Stimulated activated CD4-positive, alpha-beta T cell treated with anti-CD3 and anti-CD28 coated beads, Interleukin-1b, Interleukin-23, amount 100 ng/mL, for 48 hours (primary cell): Measurements from ENCODE around the gene TK2.
"Not testable (repeated sequence)": the region's sequence is repeated elsewhere in the genome, so short reads cannot be mapped to it uniquely, and the experiment has no call there.

ENCODE experiments used
- DNase-seq: peaks from one replicate; pipeline ENCODE4 v3.0.0-alpha.2; 2020

TK2 gene

DNA sequence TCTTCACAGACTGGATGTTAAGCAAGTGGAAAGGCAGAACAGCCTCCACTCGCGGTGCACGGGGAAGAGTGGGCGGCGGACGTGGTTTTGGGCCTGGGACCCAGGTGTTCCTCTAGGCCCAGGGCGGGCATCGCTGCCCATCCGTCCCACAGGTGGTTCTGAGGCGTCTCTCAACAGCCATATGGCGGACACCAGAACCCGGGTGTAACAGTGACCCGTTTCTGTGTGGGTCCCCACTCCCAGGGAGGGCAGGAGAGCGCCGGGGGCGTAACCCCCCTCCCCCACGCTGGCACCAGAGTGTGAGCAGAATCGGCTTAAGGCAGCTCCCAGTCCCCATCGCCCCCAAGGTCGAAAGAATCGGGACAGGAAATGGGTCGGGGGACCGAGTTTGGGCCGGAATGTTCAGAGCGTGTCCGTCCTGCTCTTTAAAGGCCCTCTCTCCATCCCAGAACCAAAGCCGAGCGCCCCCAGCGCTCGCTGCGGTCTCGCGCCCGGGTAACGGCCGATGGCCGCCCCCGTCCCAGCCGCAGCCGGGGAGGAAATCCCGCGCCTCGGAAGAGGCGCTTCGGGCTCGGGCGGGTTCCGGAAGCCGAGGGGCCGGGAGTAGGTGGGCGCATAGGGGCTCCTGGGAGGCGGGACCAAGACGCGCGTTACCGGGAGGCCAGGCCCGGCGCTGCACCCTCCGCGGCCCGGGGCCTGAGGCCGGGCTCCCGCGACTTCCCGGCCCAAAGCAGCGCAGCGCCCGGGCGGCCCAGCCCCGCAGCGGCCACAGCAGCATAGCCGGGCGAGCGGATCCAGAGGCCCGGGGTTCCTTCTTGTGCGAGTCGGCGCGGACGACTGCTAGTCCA lies at the start of gene TK2:
Gene TK2, minus strand, starts transcription at position 839 of the 848 bp plus-strand sequence. Its CDS starts 61 bp downstream, at position 778.
- DNase-seq = peak; percentile 67

DNA sequence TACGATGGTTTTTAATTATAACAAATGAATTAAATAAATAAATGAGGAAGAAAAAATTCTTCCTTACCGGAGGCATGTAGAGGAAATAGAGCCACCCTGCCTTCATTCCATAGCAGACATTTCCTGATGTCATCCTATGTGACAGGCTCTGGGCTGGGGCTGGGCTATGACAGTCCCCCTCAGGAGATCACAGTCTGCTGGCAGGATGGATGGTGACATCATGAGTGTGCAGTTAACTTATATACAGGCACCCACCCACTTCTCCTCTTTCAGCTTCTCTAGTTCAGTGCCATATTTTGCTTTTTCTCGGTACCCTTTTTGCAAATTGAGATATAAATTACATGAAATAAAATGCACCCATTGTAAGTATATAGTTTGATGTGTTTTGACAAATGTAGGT lies 48.2 kb upstream of the TK2 start:
- no peak for DNase-seq

DNA sequence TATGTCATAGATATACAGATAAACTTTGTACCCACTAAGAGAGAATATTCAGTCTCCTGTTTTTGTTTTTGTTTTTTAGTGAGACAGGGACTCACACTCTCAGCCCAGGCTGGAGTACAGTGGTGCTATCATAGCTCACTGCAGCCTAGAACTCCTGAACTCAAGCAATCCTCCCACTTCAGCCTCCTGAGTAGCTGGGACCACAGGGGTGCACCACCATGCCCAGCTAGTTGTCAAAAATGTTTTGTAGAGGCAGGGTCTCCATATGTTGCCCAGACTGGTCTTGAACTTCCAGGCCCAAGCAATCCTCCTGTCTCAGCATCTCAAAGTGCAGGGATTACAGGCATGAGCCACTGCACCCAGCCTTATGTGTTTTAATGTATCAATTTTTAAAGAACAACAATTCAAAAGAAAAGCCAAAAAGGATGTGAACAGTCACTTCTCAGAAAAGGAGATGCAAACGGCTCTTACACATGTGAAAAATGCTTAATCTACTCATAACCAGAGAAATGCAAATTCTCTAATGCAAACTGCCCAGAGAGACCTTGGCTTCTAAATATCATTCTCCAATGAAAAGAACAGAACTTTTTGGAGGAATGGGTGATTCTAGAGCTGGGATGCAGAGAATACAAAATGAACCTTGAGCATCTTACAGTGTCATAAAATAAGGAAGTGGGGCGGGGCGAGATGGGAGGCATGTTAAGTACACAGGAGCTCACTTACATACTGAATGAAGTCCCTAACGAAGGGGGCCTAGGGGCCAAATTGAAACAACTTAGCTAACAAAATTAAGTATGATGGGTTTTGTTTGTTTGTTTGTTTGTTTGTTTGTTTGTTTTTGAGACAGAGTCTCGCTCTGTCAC lies 47.3 kb upstream of the TK2 start:
- DNase-seq = no peak

DNA sequence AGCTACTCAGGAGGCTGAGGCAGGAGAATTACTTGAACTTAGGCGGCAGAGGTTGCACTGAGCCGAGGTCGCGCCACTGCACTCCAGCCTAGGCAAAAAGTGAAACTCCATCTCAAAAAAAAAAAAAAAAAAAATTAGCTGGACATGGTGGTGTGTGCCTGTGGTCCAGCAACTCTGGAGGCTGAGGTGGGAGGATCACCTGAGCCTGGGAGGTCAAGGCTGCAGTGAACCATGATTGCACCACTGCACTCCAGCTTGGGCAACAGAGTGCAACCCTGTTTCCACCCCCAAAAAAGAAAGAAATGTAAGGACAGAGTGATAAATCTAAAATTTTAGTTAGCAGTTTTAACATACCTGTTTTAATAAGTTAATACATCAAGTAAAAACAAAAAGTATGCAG lies 46.6 kb upstream of the TK2 start:
- DNase-seq = not testable (repeated sequence)

DNA sequence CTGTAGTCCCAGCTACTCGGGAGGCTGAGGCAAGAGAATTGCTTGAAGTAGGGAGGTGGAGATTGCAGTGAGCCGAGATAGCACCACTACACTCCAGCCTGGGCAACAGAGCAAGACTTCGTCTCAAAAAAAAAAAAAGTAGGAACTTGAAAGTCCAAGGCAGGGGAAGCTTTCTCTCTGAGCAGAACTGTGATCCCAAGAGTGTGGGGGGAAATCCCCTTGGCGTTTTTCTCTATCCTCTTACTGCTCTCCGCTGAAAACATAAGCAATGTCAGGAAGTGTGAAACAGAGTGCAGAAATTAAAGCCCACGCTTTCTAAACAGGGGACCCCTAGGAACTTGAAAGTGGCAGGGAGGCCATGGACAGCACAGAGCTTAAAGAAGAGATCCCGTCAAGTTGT lies 44.8 kb upstream of the TK2 start:
- DNase-seq = no peak

DNA sequence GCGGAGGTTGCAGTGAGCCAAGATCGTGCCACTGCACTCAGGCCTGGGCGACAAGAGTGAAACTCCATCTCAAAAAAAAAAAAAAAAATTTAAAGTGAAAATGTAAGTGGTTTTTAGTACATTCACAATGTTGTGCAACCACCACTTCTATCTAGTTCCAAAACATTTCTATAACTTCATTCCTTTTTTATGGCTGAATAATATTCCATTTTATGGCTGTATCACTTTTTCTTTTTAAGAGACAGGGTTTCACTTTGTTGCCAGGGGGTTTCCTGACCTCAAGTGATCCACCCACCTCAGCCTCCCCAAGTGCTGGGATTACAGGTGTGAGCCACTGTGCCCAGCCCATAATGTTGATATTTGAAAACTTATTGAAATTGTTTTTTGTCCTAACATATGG lies 42.9 kb upstream of the TK2 start:
- no peak for DNase-seq

DNA sequence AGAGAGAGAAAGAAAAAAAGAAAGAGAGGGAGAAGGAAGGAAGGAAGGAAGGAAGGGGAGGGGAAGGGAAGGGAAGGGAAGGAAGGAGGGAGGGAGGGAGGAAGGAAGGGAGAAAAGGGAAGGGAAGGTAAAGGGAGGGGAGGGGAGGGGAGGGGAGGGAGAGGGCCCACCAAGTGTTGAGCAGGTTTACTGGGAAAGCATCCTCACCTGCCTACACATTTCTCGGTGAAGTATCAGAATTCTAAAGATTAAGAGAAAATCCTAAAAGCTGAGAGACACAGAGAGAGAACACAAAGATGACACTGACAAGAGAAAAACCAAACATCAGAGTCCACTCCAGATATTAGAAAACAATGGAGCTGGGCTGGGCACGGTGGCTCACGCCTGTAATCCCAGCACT lies 42.3 kb upstream of the TK2 start:
- DNase-seq = no peak

DNA sequence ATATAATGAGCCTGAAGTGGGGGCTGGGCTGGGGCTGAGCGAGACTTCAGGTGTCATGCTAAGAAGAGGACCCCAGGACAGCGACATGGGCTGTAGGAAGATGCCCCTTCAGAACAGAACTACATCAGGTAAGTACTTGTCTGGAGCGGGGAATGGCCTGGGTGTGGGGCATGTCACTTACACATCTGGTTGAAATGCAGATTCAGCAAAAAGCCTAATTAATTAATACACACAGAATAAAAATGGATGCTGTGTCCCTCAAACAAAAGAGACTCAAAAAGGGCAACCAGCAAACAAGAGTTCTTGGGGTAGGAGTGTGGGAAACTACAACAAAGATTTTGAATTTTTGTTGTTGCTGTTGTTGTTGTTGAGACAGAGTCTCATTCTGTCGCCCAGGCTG lies 41.1 kb upstream of the TK2 start:
- no peak for DNase-seq

DNA sequence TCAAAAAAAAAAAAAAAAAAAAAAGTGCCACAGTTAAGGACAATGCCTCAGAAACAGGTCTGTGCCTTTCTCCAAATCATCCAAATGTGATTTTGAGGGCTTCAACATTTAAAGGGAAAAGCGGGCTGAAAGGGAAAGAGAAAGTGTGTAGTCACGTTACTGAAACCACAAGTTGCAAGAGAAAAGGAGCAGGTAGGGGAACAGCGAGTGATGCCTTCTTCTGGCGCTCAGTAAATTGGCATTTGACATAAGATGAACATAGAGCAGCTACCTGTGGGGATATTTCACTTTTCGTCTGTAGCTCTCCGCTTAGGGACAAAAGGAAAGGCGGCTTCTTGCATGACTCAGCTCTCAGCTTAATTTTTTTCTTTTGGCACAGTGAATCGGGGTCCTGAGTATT lies 40.4 kb upstream of the TK2 start:
- DNase-seq = no peak

DNA sequence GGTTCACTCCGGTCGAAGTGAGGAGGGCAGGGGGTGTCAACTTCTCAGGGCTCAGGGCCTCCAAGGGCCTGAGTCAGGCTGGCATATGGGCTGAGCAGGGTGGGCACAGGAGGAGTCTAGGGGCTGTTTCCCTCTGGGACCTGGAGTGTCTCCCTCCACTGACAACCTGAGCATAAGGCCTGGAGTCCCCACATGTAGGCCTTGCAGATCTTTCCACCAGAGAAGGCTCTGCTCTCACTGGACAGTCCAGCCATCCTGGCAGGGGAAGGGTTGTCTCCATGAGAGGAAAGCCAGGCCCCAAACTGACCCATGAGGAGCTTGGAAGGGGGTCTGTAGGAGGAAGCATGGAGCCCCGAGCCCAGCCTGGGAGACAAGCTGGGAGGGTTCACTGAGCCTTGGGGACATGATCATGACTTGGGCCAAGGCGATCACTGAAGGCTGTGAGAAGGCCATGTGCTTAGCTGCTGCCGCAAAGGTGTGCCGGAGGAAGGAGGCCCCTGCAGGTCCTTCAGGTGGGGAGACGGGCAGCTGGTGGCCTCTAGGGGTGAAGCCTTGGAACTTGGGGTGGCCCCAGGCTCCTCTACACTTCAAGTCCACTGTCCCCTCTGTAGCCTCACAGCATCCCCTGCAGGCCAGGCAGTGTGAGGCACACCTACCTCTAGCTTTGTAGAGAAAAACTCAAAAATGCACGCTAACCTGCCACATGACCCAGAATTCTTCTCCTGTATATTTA lies 39.2 kb upstream of the TK2 start:
- DNase-seq = peak; percentile 75

DNA sequence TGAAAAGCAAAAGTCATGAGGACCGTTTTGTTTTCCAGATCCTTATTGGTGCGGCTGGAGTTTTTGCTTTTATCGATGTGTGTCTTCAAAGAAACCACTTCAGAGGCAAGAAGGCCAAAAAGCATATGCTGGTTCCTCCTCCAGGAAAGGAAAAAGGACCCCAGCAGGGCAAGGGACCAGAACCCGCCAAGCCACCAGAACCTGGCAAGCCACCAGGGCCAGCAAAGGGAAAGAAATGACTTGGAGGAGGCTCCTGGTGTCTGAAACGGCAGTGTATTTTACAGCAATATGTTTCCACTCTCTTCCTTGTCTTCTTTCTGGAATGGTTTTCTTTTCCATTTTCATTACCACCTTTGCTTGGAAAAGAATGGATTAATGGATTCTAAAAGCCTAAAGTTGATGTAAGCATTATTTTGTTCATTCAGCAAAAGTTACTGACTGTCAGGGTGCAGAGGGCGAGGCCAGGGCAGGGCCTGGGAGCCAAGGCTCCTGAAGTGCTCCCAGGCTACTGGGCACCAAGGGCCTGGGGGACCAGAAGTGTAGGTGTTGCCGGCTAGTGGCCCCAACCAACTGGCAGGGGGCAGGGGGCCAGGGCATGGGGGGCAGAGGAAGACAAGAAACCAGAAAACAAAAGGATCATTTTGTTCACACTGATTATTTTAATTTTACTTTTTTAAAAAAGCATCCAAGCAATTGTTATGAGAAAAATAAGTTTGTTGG lies 38.1 kb upstream of the TK2 start:
- no peak for DNase-seq

DNA sequence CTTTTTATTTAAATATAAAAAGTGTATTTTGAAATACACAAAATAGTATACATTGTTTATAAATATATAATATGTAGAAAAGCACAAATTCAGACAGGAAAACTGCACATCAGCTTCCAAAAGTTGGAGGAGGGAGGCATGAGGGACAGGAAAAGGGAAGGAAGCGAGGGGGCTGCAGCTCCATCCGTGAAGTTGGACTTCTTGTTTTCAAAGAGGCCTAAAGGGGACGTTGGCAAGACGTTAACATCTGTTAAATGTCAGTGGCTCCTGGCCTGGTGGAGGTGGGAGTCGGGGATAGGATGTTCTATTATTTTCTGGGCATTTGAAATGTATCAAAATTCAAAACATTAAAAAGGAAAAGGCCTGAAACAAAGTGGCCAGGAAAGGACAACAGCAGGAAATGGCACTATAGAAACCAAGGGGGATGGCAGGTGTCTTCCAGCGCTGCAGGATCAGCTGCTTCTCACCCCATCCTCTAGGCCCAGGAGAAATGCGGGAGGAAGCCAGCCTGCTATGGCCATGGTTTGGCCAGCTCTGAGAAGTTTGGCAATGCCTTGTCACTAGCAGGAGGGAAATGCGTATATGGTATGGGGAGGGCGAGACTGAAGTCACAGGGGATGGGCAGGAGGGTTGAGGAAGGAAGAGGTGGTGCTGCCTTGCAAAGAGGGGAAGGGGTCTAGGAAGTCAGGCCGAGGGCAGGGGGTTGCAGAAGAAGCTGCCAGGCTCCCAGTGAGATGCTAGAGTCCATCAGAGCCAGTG lies 35.7 kb upstream of the TK2 start:
- DNase-seq = no peak

DNA sequence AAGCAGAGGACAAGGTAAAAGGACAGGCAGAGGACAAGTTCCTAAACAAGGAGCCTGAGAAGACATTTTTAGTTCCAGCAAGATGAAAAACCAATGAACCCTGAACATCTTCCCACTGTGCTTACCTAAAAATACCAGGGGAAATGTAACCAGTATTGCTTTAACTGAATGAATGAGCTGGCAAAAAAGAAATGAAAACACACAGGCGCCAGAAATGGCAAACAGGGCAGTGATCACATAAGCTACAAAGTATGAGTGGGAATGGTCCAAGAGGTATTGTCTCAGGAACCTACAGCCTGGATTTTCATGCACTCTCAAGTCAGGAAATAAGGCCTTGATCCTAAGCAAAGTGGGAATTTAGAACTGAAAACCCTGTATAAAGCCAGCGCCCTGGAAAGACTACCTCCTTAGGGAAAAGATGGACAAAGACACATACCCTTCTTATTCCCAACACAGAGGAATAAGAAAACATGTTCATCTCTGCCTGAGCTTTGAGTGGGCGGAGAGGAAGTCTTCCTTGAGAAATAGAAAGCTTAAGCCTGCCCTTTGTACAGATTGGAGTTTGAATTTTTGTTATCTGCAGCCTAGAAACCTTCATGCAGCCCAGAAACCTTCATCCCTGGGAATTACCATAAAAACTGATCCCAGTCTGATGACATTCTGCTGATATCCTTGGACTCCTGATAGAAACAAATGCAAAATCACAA lies 31.5 kb upstream of the TK2 start:
- no peak for DNase-seq

DNA sequence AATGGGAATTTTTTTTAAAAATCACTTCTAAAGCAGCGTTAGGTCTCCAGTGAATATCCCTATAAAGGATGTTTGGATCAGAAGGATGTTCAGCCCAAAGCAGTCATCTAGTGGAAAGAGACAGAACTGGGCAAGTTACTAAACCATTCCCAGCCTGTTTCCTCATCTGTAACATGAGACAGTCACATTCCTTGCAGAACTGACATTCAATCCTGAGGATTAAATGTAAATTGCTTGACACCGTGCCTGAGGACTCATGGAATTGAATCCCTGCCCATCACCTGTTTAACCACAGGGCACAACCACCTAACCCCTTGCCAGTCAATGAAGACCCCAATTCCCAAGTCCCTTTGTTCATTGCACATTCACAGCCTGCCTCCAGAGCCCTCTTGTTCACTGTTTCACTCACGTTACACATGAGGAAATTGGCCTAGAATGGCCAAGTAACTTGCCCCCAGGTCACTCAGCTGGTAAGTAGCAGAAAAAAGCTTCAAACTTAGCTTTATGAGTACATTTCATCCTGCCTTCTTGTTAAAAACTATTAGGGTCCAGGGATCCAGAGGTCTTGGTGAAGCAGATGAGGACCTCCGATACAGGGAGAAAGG lies 30.8 kb upstream of the TK2 start:
- DNase-seq = no peak

DNA sequence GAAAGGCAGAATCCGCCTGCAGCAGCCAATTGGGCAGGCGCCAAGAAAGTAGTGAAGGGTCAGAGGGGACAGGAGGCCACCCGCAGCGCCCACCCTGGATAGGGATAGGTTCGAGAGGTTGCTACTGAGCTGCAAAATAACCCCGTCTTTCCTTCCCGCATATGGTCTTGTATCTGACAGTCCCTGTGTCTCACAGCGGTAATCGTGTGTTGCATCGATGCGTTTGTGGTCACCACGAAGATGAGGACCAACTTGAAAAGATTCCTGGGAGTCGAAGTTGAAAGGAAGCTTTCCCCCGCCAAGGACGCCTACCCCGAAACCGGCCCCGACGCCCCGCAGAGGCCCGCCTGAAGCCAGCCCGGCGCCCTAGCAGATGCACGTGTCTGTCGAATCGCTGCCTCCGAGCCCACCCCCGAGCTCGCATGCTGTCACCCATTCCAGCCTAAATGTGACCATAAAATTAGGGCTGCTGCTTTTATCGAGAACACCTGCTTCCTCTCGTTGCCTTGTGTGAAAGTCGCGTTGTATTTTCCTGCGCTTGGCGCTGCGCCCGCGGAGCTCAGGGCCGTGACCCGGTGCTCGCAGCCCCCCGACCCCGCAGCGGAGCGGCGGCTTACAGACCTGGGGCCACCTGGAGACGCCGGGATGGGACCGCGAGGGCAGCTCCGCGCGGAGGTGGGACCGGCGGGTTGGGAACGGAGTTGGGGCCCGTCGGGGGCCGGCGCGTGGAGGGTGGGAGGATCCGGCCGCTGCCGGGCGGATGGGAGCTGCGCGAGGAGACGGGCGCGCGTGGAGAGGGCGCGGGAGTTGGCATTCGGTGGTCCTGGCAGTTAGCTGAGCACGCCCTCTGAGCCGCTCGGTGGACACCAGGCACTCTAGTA lies 29.0 kb upstream of the TK2 start, which contains the start of gene CMTM2:
Gene CMTM2, plus strand, starts transcription at position 813 of the 881 bp plus-strand sequence. CDS start 145 bp downstream, outside the sequence.
- no peak for DNase-seq

DNA sequence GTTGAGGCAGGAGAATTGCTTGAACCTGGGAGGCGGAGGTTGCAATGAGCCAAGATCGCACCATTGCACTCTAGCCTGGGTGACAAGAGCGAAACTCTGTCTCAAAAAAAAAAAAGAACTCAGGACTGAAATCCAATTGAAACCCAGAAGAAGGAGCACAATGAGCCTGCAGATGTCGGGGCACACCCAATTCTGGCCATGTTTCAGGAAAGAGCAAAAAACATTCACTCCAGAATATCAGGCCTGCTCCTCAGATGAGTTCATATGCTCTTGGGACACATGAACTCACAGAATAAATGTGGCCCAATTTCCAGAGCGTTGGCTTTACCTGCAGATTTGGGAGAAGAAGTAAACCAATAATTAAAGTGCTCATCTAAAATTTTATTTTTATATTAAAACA lies 26.4 kb upstream of the TK2 start:
- no peak for DNase-seq

DNA sequence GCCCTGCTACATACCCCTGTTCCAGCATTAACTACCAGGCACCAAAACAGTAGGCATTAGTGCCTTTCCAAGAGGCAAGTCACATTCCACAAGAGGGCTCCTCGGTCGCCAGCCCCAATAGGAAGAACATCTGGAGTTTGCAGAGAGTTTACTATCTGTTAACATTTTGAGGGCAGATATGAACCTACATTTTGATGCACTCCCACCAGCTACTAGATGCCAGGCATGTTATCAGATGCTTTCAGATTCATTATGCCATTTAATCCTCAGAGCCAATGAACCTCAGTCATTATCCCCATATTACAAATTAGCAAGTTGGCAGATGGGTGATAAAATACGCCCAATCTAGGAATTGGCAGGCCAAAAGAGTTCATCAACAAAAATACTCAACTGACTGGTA lies 25.1 kb upstream of the TK2 start:
- DNase-seq = no peak

DNA sequence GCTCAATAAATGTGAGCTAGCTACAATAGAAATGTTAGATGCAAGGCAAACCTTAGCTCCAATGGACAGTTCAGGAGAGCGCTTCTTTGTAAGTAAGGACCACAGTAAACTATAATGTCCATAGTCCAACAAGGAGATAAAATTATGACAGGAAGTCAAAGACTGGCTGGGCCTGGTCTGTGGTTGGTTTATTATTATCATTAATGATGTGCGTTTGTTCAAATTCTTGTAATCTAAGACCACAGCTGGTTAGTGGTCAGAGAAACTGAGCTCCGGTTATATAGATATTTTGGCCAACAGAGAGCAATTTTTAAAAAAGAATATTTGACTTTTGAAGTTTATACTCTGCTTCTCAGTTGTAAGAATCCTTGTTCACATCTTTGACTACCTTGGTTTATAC lies 24.6 kb upstream of the TK2 start:
- DNase-seq = no peak

DNA sequence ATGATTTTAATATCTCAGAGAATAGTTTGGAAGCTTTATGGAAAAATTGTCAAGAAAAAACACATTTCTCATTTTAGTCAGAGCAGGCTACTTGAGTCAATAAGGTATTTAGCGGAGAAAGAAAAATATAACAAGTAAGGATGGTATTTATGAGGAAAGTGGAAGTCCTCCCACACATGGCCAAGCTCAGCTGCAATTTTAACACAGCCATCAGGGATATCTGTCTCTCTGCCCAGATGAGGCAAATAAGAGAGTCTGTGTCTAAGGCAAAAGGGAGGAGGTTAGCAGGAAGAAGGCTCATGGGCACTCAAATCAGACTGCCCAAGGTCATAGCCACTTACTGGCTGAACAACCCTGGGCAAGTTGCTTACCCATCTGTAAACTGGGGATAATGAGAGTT lies 24.2 kb upstream of the TK2 start:
- no peak for DNase-seq

DNA sequence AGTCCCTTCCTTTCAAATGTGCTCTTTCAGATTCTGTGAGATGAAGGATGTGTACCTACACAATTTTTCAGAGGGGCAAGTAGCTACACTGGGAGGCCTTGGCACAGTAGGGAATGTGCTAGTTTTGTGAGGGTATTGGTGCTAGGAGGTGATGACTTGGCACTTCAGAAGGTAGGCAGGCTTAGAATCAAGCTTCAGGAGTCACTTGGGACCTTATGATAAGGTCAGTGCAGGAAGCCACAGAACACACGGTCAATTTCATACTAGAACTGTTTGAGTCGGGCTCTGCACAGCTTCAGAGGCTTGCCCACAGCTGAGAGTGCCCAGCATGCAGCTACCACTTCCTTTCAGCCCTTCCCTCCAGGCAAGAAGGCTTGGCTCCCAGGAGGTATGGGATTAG lies 22.4 kb upstream of the TK2 start:
- DNase-seq = no peak
